Tibial artery (tissue), 4 donors: ENCODE measurements around the gene TTC28.

ENCODE experiments used
- DNase-seq, 2 donors: peaks; one replicate each; pipeline ENCODE4 v3.0.0-alpha.2; 2019
- H3K27ac ChIP-seq, 2 donors: fragments of 200-600 bp; sonication (generic) in 1 of 2; 1 replicate in 1 of 2; 2 replicates in 1 of 2; pipeline ENCODE4 v1.5.1; 2018 to 2019; ENCODE audit warnings: mild to moderate bottlenecking in 1 of 2
- H3K27me3 ChIP-seq, 2 donors: fragments of 200-600 bp; sonication (generic) in 1 of 2; one replicate each; pipeline versions ENCODE4 v1.5.1 to v1.6.0; 2016 to 2019
- H3K36me3 ChIP-seq, 3 donors: fragments of 200-600 bp; sonication (generic) in 2 of 3; one replicate each; pipeline ENCODE4 v1.5.1; 2016 to 2019; ENCODE audit warnings: mild to moderate bottlenecking in 2 of 3
- H3K4me1 ChIP-seq, 4 donors: fragments of 200-600 bp; sonication (generic) in 2 of 4; 1 replicate in 3 of 4; 2 replicates in 1 of 4; pipeline ENCODE4 v1.5.1; 2016 to 2019
- H3K4me3 ChIP-seq, 2 donors: fragments of 200-600 bp; sonication (generic) in 1 of 2; 1 replicate in 1 of 2; 2 replicates in 1 of 2; pipeline ENCODE4 v1.5.1; 2018 to 2019; ENCODE audit warnings: mild to moderate bottlenecking in 2 of 2
- H3K9me3 ChIP-seq, 3 donors: fragments of 200-600 bp; sonication (generic) in 1 of 3; one replicate each; pipeline ENCODE4 v1.5.1; 2016 to 2019
- CTCF ChIP-seq, 2 experiments: fragments of 200-600 bp in 1 of 2; fragments of 450-650 bp in 1 of 2; IDR thresholded peaks; one replicate each; pipeline ENCODE4 v1.5.1; 2017 to 2019; ENCODE audit warnings: antibody characterized with exemption in 2 of 2, mild to moderate bottlenecking in 1 of 2, moderate library complexity in 1 of 2
- intact Hi-C: fragments of 100-400 bp; cut with DNase I; formaldehyde crosslinking; loops from one replicate; pipeline ENCODE4 v1.15.0; 2023; ENCODE audit warnings: low total_unique reads

The TTC28 gene

GRCh38 chr22:28032861-28033260, 646.8 kb downstream of the TTC28 start:
- no peak overlapping the region for H3K27ac ChIP-seq
- H3K36me3 ChIP-seq = peaks cover 0 to 19% (median 17%) of the 10 kb centered on the region in 3 donors

GRCh38 chr22:28031383-28031922, 648.2 kb downstream of the TTC28 start:
- Histone ChIP-seq H3K27ac (no peak overlapping the region), H3K4me3 (no peak overlapping the region), H3K4me1 (peaks cover 0 to 51% (median 27%) of the 10 kb centered on the region in 4 donors), H3K36me3 (peaks cover 0 to 19% (median 17%) of the 10 kb centered on the region in 3 donors), H3K27me3 (no peaks in the 10 kb centered on the region), H3K9me3 (no peaks in the 10 kb centered on the region)
- intact Hi-C loops = no loop called here
- TF ChIP-seq CTCF (IDR thresholded peaks at IDR 0.05) = no peak
- DNase-seq = no peak

More at GRCh38 chr22:28032861-28033260, 646.8 kb downstream of the TTC28 start:
- intact Hi-C loops = no loop called here
- H3K4me3 ChIP-seq = no peak overlapping the region
- TF ChIP-seq CTCF (IDR thresholded peaks at IDR 0.05) = no peak
- H3K27me3 ChIP-seq = no peaks in the 10 kb centered on the region
- peaks cover 0 to 41% (median 27%) of the 10 kb centered on the region in 4 donors for H3K4me1 ChIP-seq
- no peaks in the 10 kb centered on the region for H3K9me3 ChIP-seq
- DNase-seq = no peak

- intact Hi-C loops = no loop called here
- Histone ChIP-seq H3K36me3 (peaks cover 0 to 19% (median 17%) of the 10 kb centered on the region in 3 donors), H3K27me3 (no peaks in the 10 kb centered on the region), H3K4me1 (peaks cover 0 to 50% (median 27%) of the 10 kb centered on the region in 4 donors), H3K9me3 (no peaks in the 10 kb centered on the region), H3K27ac (no peak overlapping the region), H3K4me3 (no peak overlapping the region)
- TF ChIP-seq CTCF (IDR thresholded peaks at IDR 0.05) = no peak
- DNase-seq = no peak
These were observed 649.2 kb downstream of the TTC28 start for GRCh38 chr22:28030473-28030872.

- Histone ChIP-seq H3K4me3 (no peak overlapping the region), H3K4me1 (peaks cover 0 to 45% (median 22%) of the 10 kb centered on the region in 4 donors), H3K36me3 (peaks cover 0 to 19% (median 17%) of the 10 kb centered on the region in 3 donors), H3K9me3 (no peaks in the 10 kb centered on the region), H3K27me3 (no peaks in the 10 kb centered on the region), H3K27ac (no peak overlapping the region)
- TF ChIP-seq CTCF (IDR thresholded peaks at IDR 0.05) = no peak
- no peak for DNase-seq
- intact Hi-C loops = no loop called here
These were observed 649.7 kb downstream of the TTC28 start for GRCh38 chr22:28029956-28030355.

GRCh38 chr22:28029201-28029948, 650.3 kb downstream of the TTC28 start:
- no peaks in the 10 kb centered on the region for H3K9me3 ChIP-seq
- intact Hi-C loops = no loop called here
- H3K27me3 ChIP-seq = no peaks in the 10 kb centered on the region
- H3K4me1 ChIP-seq = peaks cover 0 to 39% (median 17%) of the 10 kb centered on the region in 4 donors
- no peak overlapping the region for H3K27ac ChIP-seq
- H3K36me3 ChIP-seq = peaks cover 0 to 19% (median 17%) of the 10 kb centered on the region in 3 donors
- no peak for TF ChIP-seq CTCF (IDR thresholded peaks at IDR 0.05)
- peak in 1 of 2 donors; percentile 38 for DNase-seq
- no peak overlapping the region for H3K4me3 ChIP-seq
